GM19025 (cell line): ENCODE data around the gene TMEM72.
A peak's percentile ranks its signal among the peaks of the same experiment; 100 is the strongest.

Experiments used
- ATAC-seq: cut with Tn5 transposase; IDR thresholded peaks from one replicate; pipeline ENCODE4 v1.9.1; 2021; ENCODE audit warnings: mild to moderate bottlenecking, low read depth, moderate library complexity; ENCODE audit not compliant: unreplicated experiment

TMEM72 gene

GRCh38 chr10:44976352-44977198 is 65.4 kb downstream of the TMEM72 start:
- no peak for ATAC-seq

DNA sequence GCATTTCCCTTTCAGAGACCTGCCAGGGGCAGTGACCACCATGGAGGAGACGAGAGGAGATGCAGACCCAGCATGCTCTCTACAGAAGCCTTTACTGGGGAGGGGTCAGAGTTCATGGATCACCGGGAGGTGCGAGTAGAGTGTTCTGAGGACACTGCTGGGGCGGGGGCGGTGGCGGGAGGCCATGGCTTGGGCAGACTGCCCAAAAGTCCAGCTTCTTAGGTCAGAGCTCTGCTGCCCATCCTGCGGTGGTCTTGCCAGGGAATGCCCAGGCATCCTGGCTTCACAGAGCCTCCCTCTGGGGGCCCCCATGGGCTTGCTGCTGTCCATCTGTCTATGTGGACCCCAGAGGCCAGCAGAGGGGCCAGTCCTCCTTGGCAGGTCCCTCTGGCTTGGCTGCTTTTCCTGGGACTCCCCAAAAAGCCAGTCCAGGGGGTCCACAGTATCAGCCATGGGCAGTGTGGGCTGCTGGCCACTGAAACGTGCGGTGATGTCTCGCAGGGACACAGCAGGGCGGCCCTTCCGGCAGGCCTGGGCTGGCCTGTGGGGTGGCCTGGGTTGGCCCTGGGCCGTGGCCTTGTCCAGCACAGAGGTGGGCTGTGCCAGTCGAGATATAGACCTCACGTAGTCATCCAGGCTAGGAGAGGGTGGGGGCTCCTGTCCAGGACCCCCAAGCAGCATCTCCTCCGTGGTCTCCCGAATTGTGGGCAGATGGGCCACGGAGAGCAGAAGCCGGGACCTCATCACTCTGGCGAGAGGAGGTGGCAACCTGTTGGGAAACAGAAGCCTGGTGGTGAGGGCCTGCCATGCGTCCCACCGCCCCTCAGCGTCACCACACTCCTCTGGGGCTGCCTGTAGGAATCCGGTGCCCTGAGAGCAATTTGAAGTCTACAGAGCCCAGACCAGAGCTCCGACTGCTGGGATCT is 66.4 kb downstream of the TMEM72 start:
- ATAC-seq = no peak

DNA sequence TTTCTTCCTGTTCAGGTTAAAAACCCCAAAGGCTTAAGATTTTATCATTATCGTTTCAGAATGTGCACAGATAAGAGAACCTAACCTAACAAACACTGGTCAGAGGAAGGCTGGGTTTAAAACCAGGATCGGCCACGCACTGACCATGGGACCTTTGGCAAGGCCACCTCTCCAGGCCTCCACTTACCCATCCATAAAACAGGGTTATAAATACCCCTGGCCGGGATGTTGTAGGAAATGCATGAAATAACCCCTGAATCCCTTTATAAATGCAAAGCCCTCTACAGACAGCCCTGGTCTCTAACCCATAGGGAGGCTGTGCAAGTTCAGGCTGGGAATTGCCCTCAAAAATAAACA is 67.1 kb downstream of the TMEM72 start:
- ATAC-seq = no peak

GRCh38 chr10:44978570-44979280 is 67.6 kb downstream of the TMEM72 start, which contains the start of gene DEPP1:
DEPP1 (minus strand) TSS chr10:44978809; CDS start chr10:44978030, 779 bp downstream.
- no peak for ATAC-seq

DNA sequence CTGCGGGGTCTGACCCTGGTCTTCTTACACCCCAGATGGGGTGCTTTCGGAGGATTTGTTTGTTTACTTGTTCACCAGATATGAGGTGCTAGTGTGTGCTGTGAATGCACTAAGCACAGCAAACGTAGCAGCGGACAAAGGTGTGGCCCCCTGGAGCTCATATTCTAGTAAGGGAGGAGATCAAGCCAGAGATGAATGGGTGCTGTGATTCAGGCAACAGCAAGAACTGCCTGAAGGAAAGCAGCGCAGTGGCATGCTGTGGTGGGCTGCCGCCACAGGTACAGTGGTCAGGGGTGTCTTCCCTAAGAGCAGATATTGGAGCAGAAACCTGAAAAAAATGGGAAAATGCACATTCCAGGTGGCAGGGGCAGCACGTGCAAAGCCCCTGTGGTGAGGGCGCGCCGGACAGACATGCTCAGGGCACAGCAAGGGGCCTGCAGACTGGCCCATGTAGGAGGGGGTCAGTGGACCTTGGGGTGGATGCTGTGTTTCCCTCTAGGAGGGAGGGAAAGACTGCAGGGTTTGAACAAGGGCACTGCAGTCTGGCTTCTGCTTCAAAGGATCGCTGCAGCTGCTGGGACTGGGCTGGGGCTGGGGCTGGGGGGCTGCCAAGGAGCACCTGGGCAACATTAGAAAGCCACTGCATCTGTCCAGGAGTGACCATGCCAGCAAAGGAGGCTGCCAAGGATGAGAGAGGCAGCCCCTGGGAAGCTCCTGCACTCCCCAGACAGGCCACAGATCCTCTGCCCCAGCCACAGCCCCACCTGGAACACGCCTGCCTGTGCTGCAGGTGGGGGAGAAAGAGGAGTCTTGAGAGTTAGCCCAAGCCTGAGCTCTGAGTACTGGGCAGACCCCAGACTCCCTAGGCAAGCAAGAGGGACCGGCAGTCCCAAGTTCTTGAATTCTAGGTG is 68.4 kb downstream of the TMEM72 start:
- ATAC-seq = no peak

GRCh38 chr10:44980309-44981171 is 69.4 kb downstream of the TMEM72 start:
- no peak for ATAC-seq

GRCh38 chr10:44981172-44982113 is 70.3 kb downstream of the TMEM72 start:
- ATAC-seq = peak; percentile 37

DNA sequence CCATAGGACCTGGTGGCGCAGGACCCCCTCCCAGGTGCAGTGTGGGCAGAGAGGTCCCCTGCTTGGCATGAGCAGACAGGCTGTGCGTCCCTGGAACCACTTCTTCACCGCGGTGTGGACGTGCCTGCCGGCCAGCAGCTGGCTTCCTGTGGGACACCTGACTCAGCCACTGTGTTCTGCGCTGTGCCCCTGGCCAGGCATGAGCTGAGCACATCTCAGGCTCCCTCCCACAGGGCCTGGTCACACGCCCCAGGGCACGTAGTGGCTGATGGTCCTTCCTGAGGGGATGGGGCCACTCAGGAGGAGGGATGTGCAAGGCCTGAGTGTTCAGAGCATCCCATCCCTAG is 71.0 kb downstream of the TMEM72 start:
- ATAC-seq = no peak

- no peak for ATAC-seq
These were observed 71.4 kb downstream of the TMEM72 start for GRCh38 chr10:44982496-44982895.

DNA sequence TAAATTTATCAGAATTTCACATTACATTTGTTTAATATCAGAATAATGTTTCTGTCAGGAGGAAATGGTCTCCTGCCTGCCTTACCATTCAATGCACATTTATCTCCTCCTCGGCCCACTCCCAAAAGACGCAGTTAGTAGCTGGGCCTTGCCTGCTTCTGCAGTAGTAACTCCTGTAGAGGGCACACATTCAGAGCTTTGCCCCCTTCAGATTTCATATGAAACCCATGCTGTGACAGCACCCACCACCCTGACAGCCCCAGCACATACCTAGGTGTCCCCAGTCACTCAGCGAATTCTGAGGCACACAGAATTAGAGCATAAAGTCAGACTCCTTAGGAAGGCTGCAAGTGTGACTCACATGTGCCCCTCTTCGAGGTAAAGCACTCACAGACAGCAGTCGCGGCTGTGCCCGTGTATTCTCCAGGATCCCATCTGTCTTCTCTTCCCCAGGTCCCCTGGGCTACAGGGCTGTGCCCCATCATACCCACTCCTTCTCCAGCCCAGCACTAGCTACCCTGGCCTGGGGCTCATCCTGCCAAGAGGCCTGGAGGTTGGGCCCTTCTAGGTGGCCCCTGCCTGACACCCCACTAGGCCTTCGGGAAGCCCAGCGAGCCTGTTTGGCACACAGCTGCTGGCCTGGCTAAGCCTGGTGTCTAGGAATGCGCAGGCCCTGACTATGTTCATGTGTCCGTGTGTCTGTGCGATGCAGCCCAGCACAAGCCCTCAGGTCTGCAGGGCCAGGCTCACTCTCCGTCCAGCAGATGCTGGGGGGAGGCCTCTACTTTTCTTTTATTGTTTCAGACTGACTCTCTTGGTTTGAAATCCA is 72.1 kb downstream of the TMEM72 start:
- ATAC-seq = no peak

GRCh38 chr10:44983895-44984278 is 72.8 kb downstream of the TMEM72 start:
- ATAC-seq = no peak

DNA sequence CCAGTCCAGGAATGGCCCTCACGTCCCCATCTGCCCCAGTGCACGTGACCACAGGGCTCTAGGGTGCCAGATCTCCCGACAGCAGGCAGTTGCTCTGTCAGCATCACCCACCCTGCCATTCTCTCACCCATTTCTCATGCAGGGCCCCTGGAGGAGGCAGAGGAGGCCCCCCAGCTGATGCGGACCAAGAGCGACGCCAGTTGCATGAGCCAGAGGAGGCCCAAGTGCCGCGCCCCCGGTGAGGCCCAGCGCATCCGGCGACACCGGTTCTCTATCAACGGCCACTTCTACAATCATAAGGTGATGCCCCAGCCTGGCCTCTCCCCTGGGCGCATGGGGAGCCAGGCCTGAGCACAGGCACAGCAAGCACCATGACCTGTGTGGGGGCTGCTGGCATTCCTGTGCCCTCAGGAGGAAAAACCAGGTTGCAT is 73.5 kb downstream of the TMEM72 start:
- no peak for ATAC-seq

GRCh38 chr10:44985175-44985681 is 74.1 kb downstream of the TMEM72 start:
- ATAC-seq = no peak

DNA sequence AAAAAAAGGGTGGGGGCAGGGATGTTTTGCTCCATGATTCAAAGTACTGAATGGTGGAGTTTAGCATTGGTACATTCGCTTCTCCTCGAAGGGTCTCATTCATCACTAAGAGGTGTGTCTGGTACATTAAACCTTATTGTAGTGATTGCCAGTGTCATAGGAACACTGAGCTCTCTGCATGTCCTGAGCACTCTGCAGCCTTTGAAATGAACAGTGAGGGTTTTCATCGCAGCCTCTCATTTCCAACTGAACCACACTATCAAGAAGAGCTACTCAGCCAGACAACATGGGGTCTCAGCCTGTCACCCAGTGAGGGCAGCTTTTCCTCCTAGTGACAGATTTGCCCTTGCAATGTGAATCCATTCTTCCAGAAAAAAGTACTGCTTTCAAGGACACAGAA is 75.0 kb downstream of the TMEM72 start:
- no peak for ATAC-seq
